Cardiac muscle cell (in vitro differentiated cells and primary cell): ENCODE data around the gene C16orf96. TPM values are rescaled to one million over a fixed set of nuclear protein-coding genes. Genes with fewer than 3 reads are reported as not detected.

Source experiments
- DNase-seq, 2 donors: peaks; one replicate each; pipeline versions ENCODE4 v3.0.0 to v3.0.0-alpha.2; 2010 to 2017; ENCODE audit warnings: low read depth in 1 of 2, low spot score in 1 of 2
- H3K27ac ChIP-seq: fragments of 200-600 bp; sonication (generic); 2 replicates; pipeline ENCODE4 v1.5.1; 2016
- H3K27me3 ChIP-seq: fragments of 200-600 bp; sonication (generic); 2 replicates; pipeline ENCODE4 v1.6.0; 2016; ENCODE audit warnings: control low read depth
- H3K36me3 ChIP-seq: fragments of 200-600 bp; sonication (generic); 2 replicates; pipeline ENCODE4 v1.5.1; 2016; ENCODE audit warnings: control low read depth
- H3K4me1 ChIP-seq: fragments of 200-600 bp; sonication (generic); 2 replicates; pipeline ENCODE4 v1.8.1; 2017; ENCODE audit warnings: low read depth, mild to moderate bottlenecking, mixed run types
- H3K4me3 ChIP-seq: fragments of 200-600 bp; sonication (generic); 2 replicates; pipeline ENCODE4 v1.5.1; 2016; ENCODE audit warnings: mild to moderate bottlenecking
- H3K9me3 ChIP-seq: fragments of 200-600 bp; sonication (generic); 2 replicates; pipeline ENCODE4 v1.5.1; 2017; ENCODE audit warnings: low read depth, mild to moderate bottlenecking, control low read depth
- polyA plus RNA-seq: library from polyadenylated mRNA; unstranded; fragments of >200 nt; fragmentation: Nextera tagmentation; extraction: Ambion mirVana; gene quantifications from 2 replicates; pipeline ENCODE4 v1.2.1, GENCODE V29; 2016
- total RNA-seq: library from RNA; depleted of rRNA; stranded (reverse); fragments of >200 nt; gene quantifications from 2 replicates; pipeline ENCODE4 v1.2.3, GENCODE V29; 2016
- TF ChIP-seq, protein P1 (sequence below): IDR thresholded peaks from 2 replicates; pipeline ENCODE4 v1.5.1; 2012; ENCODE audit warnings: low read depth, mild to moderate bottlenecking, low read length

The C16orf96 gene
- total and polyA plus RNA-seq, 2 experiments from 2014 or later, result 0.39 to 3.6 TPM

DNA sequence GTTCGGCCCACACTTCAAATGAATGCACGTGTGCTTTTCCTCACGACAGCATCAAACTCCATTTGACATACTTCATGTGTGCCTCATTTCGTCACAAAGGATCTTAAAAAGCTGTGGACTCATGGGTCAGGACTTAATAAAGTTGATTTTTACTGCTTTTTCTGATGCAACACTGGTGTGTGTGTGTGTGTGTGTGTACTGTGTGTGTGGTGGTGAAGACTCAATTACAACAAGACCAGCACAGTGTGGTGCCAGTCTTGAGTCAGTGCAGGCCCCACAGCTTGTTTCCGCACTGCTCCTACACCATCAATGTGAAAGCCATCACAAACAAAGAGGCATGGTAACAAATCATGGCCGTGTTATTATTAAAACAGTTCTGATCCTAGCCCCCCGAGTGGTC lies 35.2 kb upstream of the C16orf96 start:
- peak overlapping the region; percentile 16 for H3K27ac ChIP-seq
- H3K36me3 ChIP-seq, result no peaks in the 10 kb centered on the region
- no peaks in the 10 kb centered on the region for H3K27me3 ChIP-seq
- DNase-seq, result no peak
- no peaks in the 10 kb centered on the region for H3K4me1 ChIP-seq
- TF ChIP-seq, protein P1, sequence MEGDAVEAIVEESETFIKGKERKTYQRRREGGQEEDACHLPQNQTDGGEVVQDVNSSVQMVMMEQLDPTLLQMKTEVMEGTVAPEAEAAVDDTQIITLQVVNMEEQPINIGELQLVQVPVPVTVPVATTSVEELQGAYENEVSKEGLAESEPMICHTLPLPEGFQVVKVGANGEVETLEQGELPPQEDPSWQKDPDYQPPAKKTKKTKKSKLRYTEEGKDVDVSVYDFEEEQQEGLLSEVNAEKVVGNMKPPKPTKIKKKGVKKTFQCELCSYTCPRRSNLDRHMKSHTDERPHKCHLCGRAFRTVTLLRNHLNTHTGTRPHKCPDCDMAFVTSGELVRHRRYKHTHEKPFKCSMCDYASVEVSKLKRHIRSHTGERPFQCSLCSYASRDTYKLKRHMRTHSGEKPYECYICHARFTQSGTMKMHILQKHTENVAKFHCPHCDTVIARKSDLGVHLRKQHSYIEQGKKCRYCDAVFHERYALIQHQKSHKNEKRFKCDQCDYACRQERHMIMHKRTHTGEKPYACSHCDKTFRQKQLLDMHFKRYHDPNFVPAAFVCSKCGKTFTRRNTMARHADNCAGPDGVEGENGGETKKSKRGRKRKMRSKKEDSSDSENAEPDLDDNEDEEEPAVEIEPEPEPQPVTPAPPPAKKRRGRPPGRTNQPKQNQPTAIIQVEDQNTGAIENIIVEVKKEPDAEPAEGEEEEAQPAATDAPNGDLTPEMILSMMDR, result no peak
- H3K4me3 ChIP-seq, result no peak overlapping the region
- no peaks in the 10 kb centered on the region for H3K9me3 ChIP-seq

DNA sequence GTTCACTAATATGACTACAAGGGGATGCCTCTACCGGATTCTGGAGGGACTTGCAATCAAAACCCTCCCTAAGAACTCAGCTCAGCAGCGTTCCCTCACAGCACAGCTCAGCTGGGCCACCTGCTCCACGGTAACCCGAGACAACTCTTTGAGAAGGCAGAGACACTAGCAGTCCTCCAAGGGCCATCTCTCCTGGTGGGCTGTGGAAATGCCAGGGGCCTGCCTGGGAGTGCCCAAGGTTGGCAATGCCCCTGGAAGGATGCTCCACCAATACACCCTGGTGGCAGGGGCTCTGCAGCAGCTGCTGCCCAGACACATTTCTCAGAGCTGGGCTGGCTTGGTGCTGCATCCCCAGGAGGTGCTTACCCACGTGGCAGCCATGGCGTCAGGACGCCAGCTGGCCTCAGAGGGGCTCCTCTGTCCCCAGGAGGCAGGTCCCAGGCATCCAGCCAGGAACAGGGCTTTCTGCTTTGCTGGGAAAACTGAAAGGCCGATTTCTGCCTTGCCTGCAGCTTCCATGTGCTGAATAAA lies 34.0 kb upstream of the C16orf96 start:
- peak in 1 of 2 donors; percentile 33 for DNase-seq
- Histone ChIP-seq H3K27ac (no peak overlapping the region), H3K4me1 (no peaks in the 10 kb centered on the region)

DNA sequence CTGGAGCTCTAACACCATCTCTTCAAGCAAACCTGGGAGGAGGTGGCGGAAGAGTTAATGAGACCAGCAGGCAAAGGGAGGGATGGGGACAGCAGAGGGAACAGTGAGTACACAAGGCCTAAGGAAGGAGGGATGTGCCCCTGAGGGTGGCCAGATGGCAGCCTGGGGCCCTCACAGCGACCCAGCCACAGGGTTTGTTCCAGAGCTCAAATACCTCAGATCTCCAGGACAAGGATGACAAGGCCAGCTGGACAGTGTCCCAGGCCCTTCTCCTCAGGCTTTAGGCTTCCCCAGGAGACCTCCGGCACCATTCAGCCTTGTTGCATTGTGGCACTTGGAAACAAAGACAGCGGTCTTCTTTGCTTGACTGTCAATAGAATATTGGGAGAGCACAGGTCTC lies 32.5 kb upstream of the C16orf96 start:
- Histone ChIP-seq H3K9me3 (no peaks in the 10 kb centered on the region), H3K27me3 (no peaks in the 10 kb centered on the region), H3K36me3 (no peaks in the 10 kb centered on the region), H3K4me3 (no peak overlapping the region), H3K4me1 (no peaks in the 10 kb centered on the region), H3K27ac (no peak overlapping the region)
- no peak for DNase-seq
- TF ChIP-seq, protein P1, result no peak

More for the DNA sequence above, 34.0 kb upstream of the C16orf96 start:
- no peaks in the 10 kb centered on the region for H3K36me3 ChIP-seq
- H3K9me3 ChIP-seq, result no peaks in the 10 kb centered on the region
- H3K4me3 ChIP-seq, result no peak overlapping the region
- TF ChIP-seq, protein P1, result no peak
- H3K27me3 ChIP-seq, result no peaks in the 10 kb centered on the region

DNA sequence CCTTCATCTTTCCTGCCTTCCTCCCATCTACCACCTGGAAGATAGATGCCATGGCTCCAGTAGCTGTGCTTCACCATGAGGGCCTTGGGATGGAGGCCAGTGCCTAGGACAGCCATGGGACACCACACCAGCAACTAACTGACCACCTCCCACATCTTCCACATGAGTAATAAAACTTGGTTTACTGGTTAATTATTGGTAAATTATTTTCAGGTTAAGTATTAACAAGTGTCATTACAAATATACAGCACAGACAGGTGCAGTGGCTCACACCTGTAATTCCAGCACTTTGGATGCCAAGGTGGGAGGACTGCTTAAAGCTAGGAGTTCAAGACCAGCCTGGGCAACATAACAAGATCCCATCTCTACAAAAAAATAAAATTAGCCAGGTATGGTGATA lies 31.6 kb upstream of the C16orf96 start:
- Histone ChIP-seq H3K27me3 (no peaks in the 10 kb centered on the region), H3K4me1 (peaks cover 9% of the 10 kb centered on the region), H3K27ac (no peak overlapping the region), H3K4me3 (no peak overlapping the region), H3K9me3 (no peaks in the 10 kb centered on the region), H3K36me3 (no peaks in the 10 kb centered on the region)
- no peak for DNase-seq
- TF ChIP-seq, protein P1, result no peak

DNA sequence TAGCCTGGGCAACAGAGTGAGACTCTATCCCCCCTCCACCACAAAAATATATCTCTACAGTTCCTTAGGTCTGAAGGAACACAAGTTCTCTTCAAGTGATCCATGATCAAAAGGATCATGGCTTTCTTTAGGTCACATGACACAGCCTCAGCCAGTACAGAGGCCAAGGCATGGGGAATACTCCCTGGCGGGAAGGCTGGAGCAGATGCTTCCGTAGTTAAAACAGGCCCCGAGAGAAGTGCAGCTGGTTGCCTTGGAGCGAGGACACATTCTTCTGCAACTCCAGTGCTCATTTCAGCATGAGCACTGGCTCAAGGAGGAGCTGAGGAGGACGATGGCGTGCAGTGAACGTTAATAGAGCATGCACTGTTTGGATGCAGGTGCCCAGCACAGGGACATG lies 31.1 kb upstream of the C16orf96 start:
- Histone ChIP-seq H3K4me1 (peaks cover 11% of the 10 kb centered on the region), H3K27ac (no peak overlapping the region), H3K36me3 (no peaks in the 10 kb centered on the region), H3K9me3 (no peaks in the 10 kb centered on the region), H3K27me3 (no peaks in the 10 kb centered on the region), H3K4me3 (no peak overlapping the region)
- DNase-seq, result no peak
- TF ChIP-seq, protein P1, result no peak
